HG03060 (cell line): ENCODE data around the gene OSBPL10.

Source experiments
- ATAC-seq: cut with Tn5 transposase; IDR thresholded peaks from one replicate; pipeline ENCODE4 v1.9.1; 2021; ENCODE audit warnings: low read depth, moderate number of reproducible peaks; ENCODE audit not compliant: unreplicated experiment

OSBPL10 gene

GRCh38 chr3:31929826-31930502, 51.1 kb downstream of the OSBPL10 start:
- no peak for ATAC-seq

- ATAC-seq: no peak
These were observed 53.3 kb downstream of the OSBPL10 start for GRCh38 chr3:31927811-31928210.

- no peak for ATAC-seq
These were observed 54.5 kb downstream of the OSBPL10 start for GRCh38 chr3:31926543-31926942.

- no peak for ATAC-seq
These were observed 55.8 kb downstream of the OSBPL10 start for GRCh38 chr3:31925271-31925630.

GRCh38 chr3:31924610-31925270, 56.3 kb downstream of the OSBPL10 start:
- no peak for ATAC-seq

- no peak for ATAC-seq
These were observed 58.1 kb downstream of the OSBPL10 start for GRCh38 chr3:31922962-31923361.

- no peak for ATAC-seq
These were observed 59.2 kb downstream of the OSBPL10 start for GRCh38 chr3:31921837-31922236.

GRCh38 chr3:31920310-31920709, 60.8 kb downstream of the OSBPL10 start:
- ATAC-seq: no peak

GRCh38 chr3:31919528-31919927, 61.5 kb downstream of the OSBPL10 start:
- no peak for ATAC-seq

GRCh38 chr3:31918179-31919150, 62.6 kb downstream of the OSBPL10 start:
- ATAC-seq: peak; percentile 48

GRCh38 chr3:31917303-31918005, 63.6 kb downstream of the OSBPL10 start:
- peak; percentile 55 for ATAC-seq

- ATAC-seq: no peak
These were observed 69.4 kb downstream of the OSBPL10 start for GRCh38 chr3:31911643-31912042.

- ATAC-seq: no peak
These were observed 69.9 kb downstream of the OSBPL10 start for GRCh38 chr3:31911124-31911523.

GRCh38 chr3:31909455-31909854, 71.6 kb downstream of the OSBPL10 start:
- ATAC-seq: no peak

- no peak for ATAC-seq
These were observed 72.5 kb downstream of the OSBPL10 start for GRCh38 chr3:31908391-31909097.

GRCh38 chr3:31906182-31906581, 74.9 kb downstream of the OSBPL10 start:
- ATAC-seq: no peak

GRCh38 chr3:31903686-31904431, 77.2 kb downstream of the OSBPL10 start:
- no peak for ATAC-seq

- ATAC-seq: no peak
These were observed 80.5 kb downstream of the OSBPL10 start for GRCh38 chr3:31900583-31900982.
